SK-MEL-5 (cell line): ENCODE data around the gene NRN1L. TPM values are rescaled to one million over a fixed set of nuclear protein-coding genes. Genes with fewer than 3 reads are reported as not detected.
A peak's percentile ranks its signal among the peaks of the same experiment; 100 is the strongest.

ENCODE experiments used
- DNase-seq: peaks from one replicate; pipeline ENCODE4 v3.0.0-alpha.2; 2016; ENCODE audit warnings: low read depth, low spot score
- in situ Hi-C: cut with HindIII; loops from 2 replicates; pipeline ENCODE4 v1.10.0; 2016; ENCODE audit warnings: low sequenced_read_pairs, high pct_unique_total_duplicates, low pct_unique_long_range_greater_than_20kb
- total RNA-seq: library from RNA; depleted of rRNA; stranded (reverse); fragments of >200 nt; shearing (Covaris generic); gene quantifications from 2 replicates; pipeline ENCODE4 v1.2.3, GENCODE V29; 2014

Gene NRN1L
- total RNA-seq, 1 experiment from 2014 or later, result not detected

GRCh38 chr16:67878232-67878631, 6.5 kb upstream of the NRN1L start:
- in situ Hi-C loops, result no loop called here
- no peak for DNase-seq

DNA sequence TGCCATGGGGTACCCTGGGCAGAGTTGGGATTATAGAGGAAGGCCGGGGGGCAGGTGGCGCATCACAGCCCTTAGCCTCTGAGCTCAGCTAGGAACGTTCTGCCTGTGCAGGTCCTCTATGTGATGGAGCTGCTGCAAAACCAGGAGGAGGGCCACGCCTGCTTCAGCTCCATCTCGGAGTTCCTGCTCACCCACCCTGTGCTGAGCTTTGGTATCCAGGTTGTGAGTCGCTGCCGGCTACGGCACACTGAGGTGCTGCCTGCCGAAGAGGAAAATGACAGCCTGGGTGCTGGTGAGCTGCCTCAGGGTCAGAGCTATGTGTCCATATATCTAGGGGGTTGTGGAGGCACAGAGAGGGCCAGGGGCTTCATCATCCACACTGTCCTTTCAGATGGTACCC, 5.8 kb upstream of the NRN1L start:
- no peak for DNase-seq
- in situ Hi-C loops, result no loop called here

DNA sequence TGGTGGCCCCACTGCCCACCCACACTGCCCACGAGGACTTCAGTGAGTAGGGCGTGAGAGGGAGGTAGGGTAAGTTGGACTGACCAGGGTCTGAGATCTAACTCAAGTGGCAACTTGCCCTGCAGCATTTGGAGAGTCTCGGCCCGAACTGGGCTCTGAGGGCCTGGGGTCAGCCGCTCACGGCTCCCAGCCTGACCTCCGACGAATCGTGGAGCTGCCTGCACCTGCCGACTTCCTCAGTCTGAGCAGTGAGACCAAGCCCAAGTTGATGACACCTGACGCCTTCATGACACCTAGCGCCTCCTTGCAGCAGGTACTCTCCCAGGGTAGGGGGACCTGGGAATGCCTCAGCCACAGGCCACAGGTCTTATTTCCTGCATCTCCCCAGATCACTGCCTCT, 5.2 kb upstream of the NRN1L start:
- no peak for DNase-seq
- in situ Hi-C loops, result no loop called here

GRCh38 chr16:67879936-67880335, 4.7 kb upstream of the NRN1L start:
- in situ Hi-C loops, result no loop called here
- no peak for DNase-seq

- no peak for DNase-seq
- in situ Hi-C loops, result no loop called here
Observed at GRCh38 chr16:67880584-67880983, 4.1 kb upstream of the NRN1L start.

DNA sequence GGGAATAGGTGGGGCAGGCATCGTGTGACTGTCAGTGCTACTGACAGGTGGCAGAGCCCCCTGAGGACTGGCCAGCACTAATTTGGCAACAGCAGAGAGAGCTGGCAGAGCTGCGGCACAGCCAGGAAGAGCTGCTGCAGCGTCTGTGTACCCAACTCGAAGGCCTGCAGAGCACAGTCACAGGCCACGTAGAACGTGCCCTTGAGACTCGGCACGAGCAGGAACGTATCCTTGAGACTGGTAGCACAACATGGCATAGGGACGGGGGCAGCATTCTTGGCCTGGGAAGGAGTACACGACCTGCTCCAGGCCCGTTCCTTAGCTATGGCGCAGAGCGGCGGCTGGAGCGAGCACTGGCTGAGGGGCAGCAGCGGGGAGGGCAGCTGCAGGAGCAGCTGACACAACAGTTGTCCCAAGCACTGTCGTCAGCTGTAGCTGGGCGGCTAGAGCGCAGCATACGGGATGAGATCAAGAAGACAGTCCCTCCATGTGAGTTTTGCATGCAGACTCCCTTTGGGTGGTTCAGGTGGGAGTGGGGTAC, 3.0 kb upstream of the NRN1L start:
- in situ Hi-C loops, result no loop called here
- no peak for DNase-seq

GRCh38 chr16:67882374-67883145, 2.1 kb upstream of the NRN1L start:
- in situ Hi-C loops, result no loop called here
- no peak for DNase-seq

DNA sequence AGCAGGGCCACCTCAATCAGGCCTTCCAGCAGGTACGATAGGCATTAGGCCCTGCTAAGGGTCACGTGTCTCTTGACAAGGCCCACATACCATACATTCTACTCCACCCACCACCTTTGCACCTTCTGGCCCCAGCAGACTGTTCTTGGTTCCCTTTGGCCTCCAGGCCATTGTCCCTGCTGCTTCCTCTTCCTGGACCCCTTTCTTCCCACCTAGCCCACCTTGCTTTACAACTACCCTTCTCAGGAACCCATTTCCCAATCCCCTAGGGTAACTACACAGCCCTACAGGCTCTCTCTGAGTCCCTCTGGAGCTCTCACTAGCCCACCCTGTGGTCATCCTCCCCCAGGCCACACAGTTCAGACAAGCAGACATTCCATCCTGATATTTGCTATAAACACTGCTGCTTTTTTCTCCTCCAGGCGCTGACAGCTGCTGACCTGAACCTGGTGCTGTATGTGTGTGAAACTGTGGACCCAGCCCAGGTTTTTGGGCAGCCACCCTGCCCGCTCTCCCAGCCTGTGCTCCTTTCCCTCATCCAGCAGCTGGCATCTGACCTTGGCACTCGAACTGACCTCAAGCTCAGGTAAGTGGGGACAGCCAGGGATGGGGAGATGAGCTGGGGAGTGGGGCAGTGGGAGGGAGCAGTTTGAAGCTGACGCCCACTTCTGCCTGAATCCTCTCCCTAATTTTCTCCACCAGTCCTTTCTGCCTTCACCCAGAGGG, 1.4 kb upstream of the NRN1L start:
- DNase-seq, result no peak
- in situ Hi-C loops, result no loop called here

GRCh38 chr16:67883872-67884261, 818 bp upstream of the NRN1L start:
- in situ Hi-C loops, result no loop called here
- DNase-seq, result peak; percentile 56

- no peak for DNase-seq
- in situ Hi-C loops, result no loop called here
Observed at GRCh38 chr16:67885545-67885944, 860 bp downstream of the NRN1L start.

- DNase-seq, result no peak
- in situ Hi-C loops, result no loop called here
Observed at GRCh38 chr16:67885976-67886375, 1.3 kb downstream of the NRN1L start.

DNA sequence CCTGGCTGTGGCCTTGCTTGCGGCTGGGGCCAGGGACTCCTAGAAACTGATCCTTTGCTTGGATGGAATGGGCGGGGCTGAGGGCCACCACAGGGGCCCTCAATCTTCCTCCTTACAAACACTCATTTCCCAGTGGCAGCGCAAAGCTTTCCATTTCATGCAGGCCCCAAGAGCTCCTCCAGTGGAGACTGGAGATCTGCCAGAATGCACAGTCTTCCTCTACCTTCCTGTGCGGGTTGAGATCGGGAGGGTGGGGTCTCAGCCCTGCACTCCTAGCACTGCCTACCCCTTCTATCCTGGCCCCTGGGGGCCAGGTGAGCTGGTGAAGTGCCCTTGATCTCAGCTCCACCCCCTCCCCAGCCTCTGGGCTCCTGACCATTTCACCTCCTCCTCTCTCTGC, 1.7 kb downstream of the NRN1L start:
- in situ Hi-C loops, result no loop called here
- no peak for DNase-seq

GRCh38 chr16:67888331-67888730, 3.6 kb downstream of the NRN1L start:
- no peak for DNase-seq
- in situ Hi-C loops, result no loop called here

GRCh38 chr16:67892375-67892774, 7.7 kb downstream of the NRN1L start:
- DNase-seq, result no peak
- in situ Hi-C loops, result no loop called here

DNA sequence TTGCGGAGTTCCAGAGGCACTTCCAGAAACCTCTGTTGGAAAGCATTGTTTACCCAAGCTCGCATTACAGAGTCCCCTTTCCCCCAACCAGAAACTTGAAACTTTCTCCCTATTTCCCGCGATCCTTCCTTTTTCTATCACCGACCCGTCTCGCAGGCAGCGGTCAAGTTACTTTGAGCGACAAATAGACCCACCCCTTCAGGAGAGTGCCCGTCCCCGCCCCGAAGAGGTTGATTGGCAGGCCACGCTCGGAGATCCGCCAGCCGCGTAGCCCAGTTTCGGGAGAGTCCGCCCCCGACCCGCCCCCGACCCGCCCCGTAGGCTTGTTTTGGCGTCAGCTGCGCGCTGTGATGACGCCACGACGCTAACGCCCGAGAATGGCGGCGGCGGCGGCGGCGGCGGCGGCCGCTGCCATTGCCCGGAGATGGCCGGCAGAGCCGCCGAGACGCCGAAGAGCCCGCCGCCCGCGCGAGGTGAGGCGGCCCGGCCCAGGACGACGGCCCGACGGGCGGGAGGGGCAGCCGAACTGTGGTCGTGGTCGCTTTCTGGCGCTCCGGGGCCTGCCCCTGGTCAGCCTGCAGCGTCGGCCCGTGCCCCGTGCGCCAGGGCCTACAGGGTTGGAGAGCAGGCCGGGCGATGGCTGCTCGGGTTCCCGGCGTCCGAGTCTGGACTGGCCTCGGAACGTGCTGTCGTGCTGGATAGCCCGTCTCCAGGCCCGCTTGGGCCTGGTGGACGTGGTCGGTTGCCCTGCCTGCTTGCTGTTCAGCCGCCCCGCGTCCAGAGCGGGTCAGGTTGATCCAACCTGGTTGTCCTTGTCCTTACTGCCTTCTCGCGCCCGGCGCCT, 8.4 kb downstream of the NRN1L start, which contains the start of gene PSKH1:
Gene PSKH1, plus strand, starts transcription at position 356 of the 844 bp plus-strand sequence. CDS start 15,496 bp downstream, outside the sequence.
- DNase-seq, result peak; percentile 95
- in situ Hi-C loops, result no loop called here

GRCh38 chr16:67893743-67894399, 9.2 kb downstream of the NRN1L start:
- in situ Hi-C loops, result no loop called here
- peak; percentile 9 for DNase-seq

- no peak for DNase-seq
- in situ Hi-C loops, result no loop called here
Observed at GRCh38 chr16:67897231-67897630, 12.5 kb downstream of the NRN1L start.
